DND-41 (cell line): Measurements from ENCODE around the gene TBC1D19.

Experiments used
- CTCF ChIP-seq: IDR thresholded peaks from 2 replicates; pipeline ENCODE4 v1.5.1; 2012; ENCODE audit warnings: borderline replicate concordance, low read length, moderate library complexity, mild to moderate bottlenecking; ENCODE audit not compliant: poor library complexity, severe bottlenecking; ENCODE audit errors: extremely low read depth
- EZH2 ChIP-seq: IDR thresholded peaks from 3 replicates; pipeline ENCODE4 v1.6.1; 2012; ENCODE audit warnings: borderline replicate concordance, low read depth, mild to moderate bottlenecking, moderate library complexity, low read length, inconsistent platforms; ENCODE audit not compliant: severe bottlenecking

DNA sequence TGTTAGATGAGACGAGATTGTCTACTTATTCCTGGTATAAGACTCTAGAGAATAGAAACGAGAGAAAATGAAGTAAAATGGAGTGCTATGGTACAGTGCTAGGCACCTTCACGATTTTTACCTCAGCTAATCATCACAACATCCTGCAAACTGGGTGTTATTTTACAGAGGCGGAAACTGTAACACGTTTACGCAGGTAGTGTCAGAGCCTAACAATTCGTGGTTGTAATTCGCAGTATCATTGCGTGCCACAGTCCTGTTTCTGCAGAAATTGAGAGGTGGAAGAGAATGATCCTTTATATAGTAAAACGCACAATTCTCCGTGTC, 383 bp upstream of the TBC1D19 start:
- TF ChIP-seq CTCF (no peak), EZH2 (no peak)
